Mucosa of stomach (tissue), 1 donor: Measurements from ENCODE around the gene RAB11FIP3.
"Not testable (repeated sequence)": the region's sequence is repeated elsewhere in the genome, so short reads cannot be mapped to it uniquely, and the experiment has no call there.

Experiments used
- H3K27me3 ChIP-seq: one replicate; pipeline ENCODE4 v1.7.0; 2013; ENCODE audit warnings: mild to moderate bottlenecking, low read length; ENCODE audit not compliant: control insufficient read depth, insufficient read depth
- H3K36me3 ChIP-seq: one replicate; pipeline ENCODE4 v1.7.0; 2013; ENCODE audit warnings: low read length; ENCODE audit not compliant: control insufficient read depth, insufficient read depth
- H3K4me1 ChIP-seq: one replicate; pipeline ENCODE4 v1.7.0; 2013; ENCODE audit warnings: mild to moderate bottlenecking, low read length; ENCODE audit not compliant: control insufficient read depth, insufficient read depth
- H3K4me3 ChIP-seq: one replicate; pipeline ENCODE4 v1.7.0; 2013; ENCODE audit warnings: low read length
- H3K9ac ChIP-seq: one replicate; pipeline ENCODE4 v1.7.0; 2013; ENCODE audit warnings: mild to moderate bottlenecking, low read length, moderate library complexity
- H3K9me3 ChIP-seq: one replicate; pipeline ENCODE4 v1.7.0; 2013; ENCODE audit warnings: mild to moderate bottlenecking, low read length, moderate library complexity; ENCODE audit not compliant: control insufficient read depth
- donor health status: Pancreatic carcinoma.

Gene RAB11FIP3

DNA sequence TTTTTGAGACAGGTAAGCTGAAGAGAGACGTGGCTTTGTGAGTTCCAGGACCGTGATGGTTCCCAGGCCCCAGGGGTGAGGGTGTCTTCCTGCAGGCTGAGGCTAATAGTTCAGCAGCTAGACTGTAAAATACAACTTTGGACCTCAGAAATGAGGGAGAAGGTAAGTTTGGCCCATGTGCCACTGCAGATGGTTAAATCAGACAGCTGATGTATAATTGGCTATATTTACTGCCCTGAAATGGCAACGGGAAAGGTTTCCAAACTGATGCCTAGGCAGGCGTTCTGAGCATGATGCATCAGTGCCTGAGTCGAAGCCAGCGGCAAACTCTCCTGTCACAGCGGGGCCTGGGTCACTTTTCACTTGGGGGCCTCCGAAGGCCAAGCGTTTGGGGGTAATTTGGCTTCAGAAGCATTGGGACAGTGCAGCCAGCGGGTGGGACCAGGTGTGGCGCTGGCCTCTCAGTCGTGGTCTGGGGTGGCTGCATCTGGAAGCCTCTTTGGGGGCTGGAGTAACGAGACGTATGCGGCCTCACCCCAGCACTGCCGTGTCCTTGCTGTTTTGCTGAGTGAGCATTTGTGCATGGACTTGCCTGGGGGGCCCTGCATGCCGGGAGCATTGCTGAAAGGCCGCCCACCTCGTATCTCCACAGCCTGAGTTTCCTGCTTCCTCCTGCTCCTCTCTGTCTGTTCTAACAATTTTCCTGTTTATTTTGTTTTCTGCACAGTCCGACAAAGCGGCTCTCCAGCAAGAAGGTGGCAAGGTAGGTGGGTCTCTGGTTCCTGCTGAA is 70.8 kb downstream of the RAB11FIP3 start:
- H3K27me3 ChIP-seq, result no peaks in the 10 kb centered on the region
- no peak overlapping the region for H3K4me3 ChIP-seq
- H3K9ac ChIP-seq, result no peak overlapping the region
- no peaks in the 10 kb centered on the region for H3K9me3 ChIP-seq
- H3K4me1 ChIP-seq, result no peaks in the 10 kb centered on the region
- H3K36me3 ChIP-seq, result no peaks in the 10 kb centered on the region

DNA sequence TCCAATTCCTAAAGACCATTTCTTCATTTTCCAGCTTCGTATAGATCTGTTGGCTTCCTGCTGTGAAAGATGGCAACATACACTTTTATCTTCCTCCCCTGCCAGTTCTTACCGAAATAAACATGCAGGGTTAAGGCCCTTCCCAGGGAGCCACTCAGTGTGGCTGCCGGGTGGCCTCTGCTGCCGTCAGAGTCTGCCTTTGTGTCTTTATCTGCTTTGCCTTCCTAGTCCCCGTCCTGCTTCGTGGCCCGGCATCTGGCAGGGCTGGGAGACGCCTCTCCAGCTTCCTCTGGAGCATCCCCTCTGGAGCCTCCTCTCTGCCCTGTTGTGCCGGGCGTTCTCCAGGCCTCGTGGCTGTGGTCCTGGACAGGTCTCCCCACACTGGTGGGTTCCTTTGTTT is 71.8 kb downstream of the RAB11FIP3 start:
- Histone ChIP-seq H3K36me3 (no peaks in the 10 kb centered on the region), H3K27me3 (no peaks in the 10 kb centered on the region), H3K4me1 (peaks cover 2% of the 10 kb centered on the region), H3K4me3 (no peak overlapping the region), H3K9me3 (no peaks in the 10 kb centered on the region), H3K9ac (no peak overlapping the region)

DNA sequence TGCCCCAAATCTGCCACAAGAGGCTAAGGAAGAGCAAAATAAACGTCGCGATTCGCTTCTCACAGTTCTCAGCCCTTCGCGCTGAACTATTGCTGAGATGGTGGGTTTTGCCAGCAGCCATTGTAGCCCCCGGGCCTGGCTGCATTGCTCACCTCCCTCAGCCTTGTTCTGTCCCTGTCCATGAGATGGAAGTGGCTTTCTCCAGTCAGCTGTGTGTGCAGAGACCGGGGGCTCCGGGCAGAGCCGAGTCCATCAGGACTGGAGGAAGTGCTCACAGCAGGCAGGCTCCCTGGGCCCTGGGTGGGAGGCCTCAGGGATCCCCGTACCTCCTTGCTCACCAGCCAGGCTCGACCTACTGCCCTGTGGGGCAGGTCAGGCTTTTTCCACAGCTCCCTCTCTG is 74.5 kb downstream of the RAB11FIP3 start:
- no peaks in the 10 kb centered on the region for H3K27me3 ChIP-seq
- no peaks in the 10 kb centered on the region for H3K9me3 ChIP-seq
- peaks cover 10% of the 10 kb centered on the region for H3K4me1 ChIP-seq
- H3K9ac ChIP-seq, result no peak overlapping the region
- no peaks in the 10 kb centered on the region for H3K36me3 ChIP-seq
- H3K4me3 ChIP-seq, result no peak overlapping the region

DNA sequence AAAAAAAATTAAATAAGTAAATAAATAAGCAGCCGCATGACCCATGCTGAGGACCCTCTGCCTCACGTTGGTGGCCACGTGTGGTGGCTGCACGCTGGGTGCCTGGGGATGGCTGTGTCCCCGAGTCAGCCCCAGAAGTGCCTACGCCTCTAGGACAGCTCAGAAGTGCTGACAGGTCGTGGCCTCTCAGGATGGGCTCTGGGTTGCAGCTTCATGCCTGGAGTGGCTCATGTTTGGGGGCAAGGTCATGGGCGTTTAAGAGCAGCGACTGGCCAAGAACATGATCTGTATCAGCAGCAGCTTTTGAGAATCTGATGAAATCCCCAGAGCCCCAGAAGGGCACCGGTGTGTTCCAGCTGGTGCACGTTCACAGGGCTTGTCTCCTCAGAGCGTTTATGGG is 75.3 kb downstream of the RAB11FIP3 start:
- H3K9me3 ChIP-seq, result no peaks in the 10 kb centered on the region
- H3K4me1 ChIP-seq, result peaks cover 10% of the 10 kb centered on the region
- no peak overlapping the region for H3K9ac ChIP-seq
- H3K27me3 ChIP-seq, result no peaks in the 10 kb centered on the region
- no peak overlapping the region for H3K4me3 ChIP-seq
- no peaks in the 10 kb centered on the region for H3K36me3 ChIP-seq

DNA sequence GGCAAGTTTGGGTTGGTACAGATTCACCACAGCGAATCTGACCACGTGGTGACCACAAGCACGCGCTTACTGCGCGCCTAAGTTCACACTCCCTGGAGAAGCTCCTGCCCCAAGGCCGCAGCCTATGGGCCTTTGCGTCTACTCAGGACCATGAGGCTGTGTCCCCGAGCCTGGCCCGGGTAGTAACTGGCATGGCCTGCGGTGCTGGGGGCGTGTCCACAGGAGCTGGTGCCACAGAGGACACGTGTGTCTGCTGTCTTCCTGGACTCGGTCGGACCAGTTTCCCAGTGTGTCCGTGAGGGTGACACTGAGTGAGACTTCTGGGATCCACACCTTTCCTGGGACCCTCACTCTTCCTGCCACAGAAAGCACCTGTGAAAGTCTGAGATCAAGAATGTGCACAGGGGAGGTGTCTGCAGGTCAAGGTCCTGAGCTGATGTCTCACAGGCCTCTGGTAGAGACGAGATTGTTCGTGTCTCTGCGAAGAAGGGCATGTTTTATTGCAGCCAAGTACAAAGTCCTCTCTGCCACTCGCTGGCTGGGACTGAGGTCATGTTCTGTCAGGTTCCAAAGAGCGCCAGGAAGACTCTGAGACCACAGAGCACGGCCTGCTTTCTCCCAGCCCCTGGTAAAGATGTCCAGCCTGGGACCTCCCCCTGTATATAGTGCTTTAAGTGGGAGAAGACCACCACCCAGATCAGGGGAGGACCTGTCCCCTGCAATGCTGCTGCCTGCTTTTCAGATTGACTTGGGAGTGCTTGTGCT is 76.9 kb downstream of the RAB11FIP3 start:
- Histone ChIP-seq H3K27me3 (no peaks in the 10 kb centered on the region), H3K36me3 (no peaks in the 10 kb centered on the region), H3K4me1 (peaks cover 10% of the 10 kb centered on the region), H3K9ac (no peak overlapping the region), H3K9me3 (no peaks in the 10 kb centered on the region), H3K4me3 (no peak overlapping the region)

DNA sequence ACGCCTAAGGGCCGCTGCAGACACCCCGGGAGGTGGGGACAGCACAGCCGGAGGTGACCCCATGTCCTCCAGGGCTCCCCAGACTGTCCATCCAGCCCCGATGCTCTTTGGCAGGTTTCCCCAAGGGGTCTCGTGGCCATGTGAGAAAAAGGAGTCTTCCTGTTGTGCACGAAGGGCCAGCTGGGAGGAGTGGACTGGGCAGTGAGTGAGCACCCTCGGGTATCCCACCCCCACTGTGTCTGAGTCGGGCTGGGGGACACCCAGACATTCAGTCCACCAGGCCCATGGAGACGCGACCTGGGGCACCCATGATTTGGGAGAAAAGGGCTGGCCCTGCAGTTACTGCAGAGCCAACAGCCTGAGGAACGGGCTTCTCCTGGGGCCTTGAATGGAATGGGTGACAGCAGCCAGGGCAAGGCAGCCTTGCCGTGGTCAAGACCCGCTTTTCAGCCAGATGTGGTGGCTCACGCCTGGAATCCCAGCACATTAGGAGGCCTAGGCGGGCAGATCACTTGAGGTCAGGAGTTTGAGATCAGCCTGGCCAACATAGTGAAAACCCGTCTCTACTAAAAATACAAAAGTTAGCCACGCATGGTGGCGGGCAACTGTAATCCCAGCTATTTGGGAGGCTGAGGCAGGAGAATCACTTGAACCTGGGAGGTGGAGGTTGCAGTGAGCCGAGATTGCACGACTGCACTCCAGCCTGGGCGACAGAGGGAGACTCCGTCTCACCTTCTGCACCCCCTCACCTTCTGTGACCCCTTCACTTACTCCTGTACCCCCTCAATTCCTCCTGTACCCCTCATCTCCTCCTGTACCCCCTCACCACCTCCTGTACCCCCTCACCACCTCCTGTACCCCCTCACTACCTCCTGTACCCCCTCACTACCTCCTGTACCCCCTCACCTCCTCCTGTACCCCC is 78.0 kb downstream of the RAB11FIP3 start:
- Histone ChIP-seq H3K9me3 (no peaks in the 10 kb centered on the region), H3K4me3 (no peak overlapping the region), H3K27me3 (no peaks in the 10 kb centered on the region), H3K36me3 (no peaks in the 10 kb centered on the region), H3K4me1 (peaks cover 10% of the 10 kb centered on the region), H3K9ac (no peak overlapping the region)

DNA sequence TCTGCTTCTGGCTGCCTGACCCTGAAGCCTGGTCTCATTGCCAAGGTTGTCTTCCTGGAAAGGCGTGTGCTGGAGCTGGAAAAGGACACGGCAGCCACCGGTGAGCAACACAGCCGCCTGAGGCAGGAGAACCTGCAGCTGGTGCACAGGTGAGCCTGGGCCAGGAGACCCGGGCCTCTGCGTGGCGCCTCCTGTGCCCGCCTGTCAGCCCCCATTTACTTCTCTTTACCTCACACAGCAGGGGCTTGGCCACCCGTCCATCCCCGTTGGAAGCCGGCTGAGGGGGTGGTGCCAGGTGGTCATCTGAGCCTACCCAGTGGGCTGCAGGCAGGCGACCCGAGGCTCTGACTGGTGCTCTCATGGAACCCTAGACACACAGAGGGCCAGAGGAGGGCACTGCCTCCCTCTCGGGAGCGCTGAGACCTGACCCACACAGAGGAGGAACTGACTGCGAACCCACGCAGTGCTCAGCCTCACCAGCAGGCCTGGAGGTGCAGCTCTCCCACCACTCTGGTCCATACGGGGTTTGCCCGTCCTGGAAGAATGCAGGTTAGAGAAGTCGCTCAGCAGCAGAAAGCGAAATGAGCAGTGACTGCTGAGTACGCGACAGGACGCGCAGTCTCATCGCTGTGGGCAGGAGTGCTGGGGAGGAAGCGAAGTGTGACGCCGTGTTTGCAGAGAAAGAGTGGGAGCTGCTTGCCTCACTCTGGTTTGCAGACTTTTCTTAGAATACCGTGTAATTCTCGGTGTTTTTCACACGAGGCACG is 80.2 kb downstream of the RAB11FIP3 start:
- H3K4me1 ChIP-seq, result peaks cover 10% of the 10 kb centered on the region
- no peaks in the 10 kb centered on the region for H3K9me3 ChIP-seq
- H3K9ac ChIP-seq, result no peak overlapping the region
- H3K27me3 ChIP-seq, result no peaks in the 10 kb centered on the region
- H3K36me3 ChIP-seq, result no peaks in the 10 kb centered on the region
- no peak overlapping the region for H3K4me3 ChIP-seq

DNA sequence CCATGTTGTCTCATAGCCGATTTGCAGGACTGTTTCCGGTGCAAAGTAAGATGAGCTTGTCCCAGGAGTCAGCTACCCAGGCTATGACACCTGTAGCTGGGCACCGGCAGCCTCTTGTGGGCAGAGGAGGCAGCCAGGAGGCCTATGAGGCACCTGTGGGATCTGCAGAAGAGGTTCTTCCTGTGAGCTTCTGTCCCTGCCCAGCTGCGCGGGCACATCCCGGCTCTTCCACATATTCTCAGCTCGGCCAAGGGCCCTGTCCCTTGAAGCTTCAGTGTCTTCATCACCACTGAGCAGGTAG is 80.7 kb downstream of the RAB11FIP3 start:
- Histone ChIP-seq H3K9me3 (no peaks in the 10 kb centered on the region), H3K36me3 (no peaks in the 10 kb centered on the region), H3K27me3 (no peaks in the 10 kb centered on the region), H3K9ac (no peak overlapping the region), H3K4me3 (no peak overlapping the region), H3K4me1 (peaks cover 10% of the 10 kb centered on the region)

DNA sequence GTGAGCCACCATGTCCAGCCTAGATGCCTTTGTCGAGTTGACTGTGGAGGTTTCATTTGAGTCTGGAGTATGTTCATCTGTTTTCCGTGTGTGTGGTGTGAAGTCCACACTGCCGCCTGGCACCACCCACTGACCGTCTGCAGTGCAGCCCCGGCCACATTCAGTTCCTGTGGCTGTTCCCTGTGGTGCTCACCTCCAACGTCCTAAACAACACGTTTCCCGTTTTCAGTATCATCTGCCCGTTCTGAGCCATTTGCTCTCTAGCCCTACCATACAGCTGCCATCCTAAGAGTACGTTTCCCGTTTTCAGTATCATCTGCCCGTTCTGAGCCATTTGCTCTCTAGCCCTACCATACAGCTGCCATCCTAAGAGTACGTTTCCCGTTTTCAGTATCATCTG is 82.1 kb downstream of the RAB11FIP3 start:
- H3K4me3 ChIP-seq, H3K36me3 ChIP-seq, H3K27me3 ChIP-seq, H3K9ac ChIP-seq, H3K9me3 ChIP-seq, H3K4me1 ChIP-seq: not testable (repeated sequence)

DNA sequence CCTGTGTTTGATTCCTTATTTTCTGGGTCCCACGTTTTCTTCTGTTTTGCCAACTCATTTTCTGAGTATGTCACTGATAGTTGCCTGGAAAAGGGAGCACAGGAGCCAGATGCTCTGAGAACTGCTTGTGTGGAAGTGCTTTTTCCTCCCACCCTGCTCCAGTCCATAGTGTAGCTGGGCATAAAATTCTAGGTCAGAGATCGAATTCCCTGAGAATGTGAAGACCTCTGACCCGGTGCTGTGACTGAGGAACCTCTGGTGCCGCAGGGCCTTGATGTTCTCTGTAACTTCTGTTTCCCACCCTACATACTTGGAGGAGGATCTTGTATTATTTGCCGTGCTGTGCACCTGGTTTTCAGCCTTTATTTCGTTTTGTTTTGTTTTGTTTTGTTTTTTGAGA is 82.5 kb downstream of the RAB11FIP3 start:
- Histone ChIP-seq H3K4me1 (peaks cover 1% of the 10 kb centered on the region), H3K27me3 (no peaks in the 10 kb centered on the region), H3K9ac (no peak overlapping the region), H3K4me3 (no peak overlapping the region), H3K9me3 (no peaks in the 10 kb centered on the region), H3K36me3 (no peaks in the 10 kb centered on the region)

DNA sequence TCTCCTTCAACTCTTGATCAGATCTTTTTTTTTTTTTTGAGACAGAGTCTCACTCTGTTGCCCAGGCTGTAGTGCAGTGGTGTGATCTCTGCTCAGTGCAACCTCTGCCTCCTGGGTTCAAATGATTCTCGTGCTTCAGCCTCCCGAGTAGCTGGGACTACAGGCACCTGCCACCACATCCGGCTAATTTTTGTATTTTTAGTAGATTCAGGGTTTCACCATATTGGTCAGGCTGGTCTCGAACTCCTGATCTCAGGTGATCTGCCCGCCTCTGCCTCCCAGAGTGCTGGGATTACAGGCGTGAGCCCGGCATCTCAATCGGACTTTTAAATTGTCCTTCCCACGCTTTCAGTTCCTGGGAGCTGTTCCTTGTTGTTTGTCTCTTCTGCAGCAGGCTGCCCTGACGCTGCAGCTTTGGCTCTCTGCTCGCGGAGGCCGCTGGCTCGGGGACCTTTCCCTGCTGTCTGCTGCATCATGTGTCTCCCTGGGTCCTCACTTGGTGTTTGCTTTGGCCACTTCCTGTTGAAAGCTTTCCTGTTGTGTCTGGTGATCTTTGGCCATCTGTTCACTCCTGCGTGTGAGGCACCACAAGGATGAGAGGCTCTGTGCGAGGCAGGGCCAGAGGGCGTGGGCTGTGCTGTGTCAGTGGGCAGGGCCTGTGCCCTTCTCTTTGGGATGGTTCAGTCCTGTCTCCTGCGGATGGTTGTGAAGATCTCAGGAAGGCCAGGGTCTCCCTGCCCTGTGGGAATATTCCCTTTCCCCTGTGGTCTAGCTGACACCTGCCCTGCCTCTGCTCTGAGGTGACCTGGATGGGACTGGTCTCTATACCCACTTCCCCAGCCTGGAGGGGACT is 83.7 kb downstream of the RAB11FIP3 start:
- Histone ChIP-seq H3K36me3 (no peaks in the 10 kb centered on the region), H3K9me3 (no peaks in the 10 kb centered on the region), H3K4me3 (no peak overlapping the region), H3K4me1 (no peaks in the 10 kb centered on the region), H3K9ac (no peak overlapping the region), H3K27me3 (no peaks in the 10 kb centered on the region)
